IPS DF 6.9 (cell line): ENCODE data around the gene MAGI2.

ENCODE experiments used
- DNase-seq: peaks from one replicate; pipeline ENCODE4 v3.0.0-alpha.2; 2013; ENCODE audit warnings: low read depth, low spot score
- H3K27ac ChIP-seq: one replicate; pipeline ENCODE4 v1.5.1; 2013; ENCODE audit warnings: low read length, control low read depth
- H3K27me3 ChIP-seq: 2 replicates; pipeline ENCODE4 v1.6.1; 2013; ENCODE audit warnings: mild to moderate bottlenecking, low read length; ENCODE audit not compliant: control insufficient read depth, insufficient read depth
- H3K36me3 ChIP-seq: 2 replicates; pipeline ENCODE4 v1.6.1; 2013; ENCODE audit warnings: low read length; ENCODE audit not compliant: control insufficient read depth, insufficient read depth
- H3K4me1 ChIP-seq: 2 replicates; pipeline ENCODE4 v1.6.1; 2013; ENCODE audit warnings: low read length; ENCODE audit not compliant: control insufficient read depth, insufficient read depth
- H3K4me3 ChIP-seq: 2 replicates; pipeline ENCODE4 v1.5.1; 2013; ENCODE audit warnings: mild to moderate bottlenecking, low read length
- H3K9me3 ChIP-seq: 2 replicates; pipeline ENCODE4 v1.6.1; 2013; ENCODE audit warnings: low read length, inconsistent platforms; ENCODE audit not compliant: control insufficient read depth, insufficient read depth
- WGBS: extraction: QIAGEN DNeasy Blood & Tissue Kit; methylation state at CpG from one replicate; pipeline ENCODE4 v1.1.7; 2013; ENCODE audit warnings: mixed read lengths, missing lambda C conversion rate; ENCODE audit not compliant: insufficient read length, insufficient coverage; 5-methylcytosine and 5-hydroxymethylcytosine counted together

Gene MAGI2

GRCh38 chr7:79341902-79342301, 111.6 kb downstream of the MAGI2 start:
- Histone ChIP-seq H3K36me3 (no peaks in the 10 kb centered on the region), H3K27me3 (no peaks in the 10 kb centered on the region), H3K9me3 (no peaks in the 10 kb centered on the region), H3K27ac (no peak overlapping the region), H3K4me3 (no peak overlapping the region), H3K4me1 (no peaks in the 10 kb centered on the region)
- no CpG with 5 or more reads among the region's 5 CpGs for WGBS
- DNase-seq = no peak

GRCh38 chr7:79340212-79340611, 113.3 kb downstream of the MAGI2 start:
- DNase-seq = no peak
- no peak overlapping the region for H3K4me3 ChIP-seq

GRCh38 chr7:79339208-79339925, 114.1 kb downstream of the MAGI2 start:
- H3K36me3 ChIP-seq = no peaks in the 10 kb centered on the region
- no peaks in the 10 kb centered on the region for H3K9me3 ChIP-seq
- H3K4me3 ChIP-seq = no peak overlapping the region
- no peaks in the 10 kb centered on the region for H3K27me3 ChIP-seq
- DNase-seq = no peak
- no CpG with 5 or more reads among the region's 4 CpGs for WGBS
- H3K4me1 ChIP-seq = no peaks in the 10 kb centered on the region
- H3K27ac ChIP-seq = no peak overlapping the region

More at GRCh38 chr7:79340212-79340611, 113.3 kb downstream of the MAGI2 start:
- no peak overlapping the region for H3K27ac ChIP-seq
- no peaks in the 10 kb centered on the region for H3K27me3 ChIP-seq
- no peaks in the 10 kb centered on the region for H3K36me3 ChIP-seq
- no peaks in the 10 kb centered on the region for H3K4me1 ChIP-seq
- no peaks in the 10 kb centered on the region for H3K9me3 ChIP-seq

GRCh38 chr7:79337717-79338116, 115.8 kb downstream of the MAGI2 start:
- no peaks in the 10 kb centered on the region for H3K36me3 ChIP-seq
- H3K27me3 ChIP-seq = no peaks in the 10 kb centered on the region
- H3K4me3 ChIP-seq = no peak overlapping the region
- no peak for DNase-seq
- no peaks in the 10 kb centered on the region for H3K4me1 ChIP-seq
- no peaks in the 10 kb centered on the region for H3K9me3 ChIP-seq
- H3K27ac ChIP-seq = no peak overlapping the region
- no CpG with 5 or more reads among the region's 5 CpGs for WGBS

GRCh38 chr7:79334841-79335240, 118.6 kb downstream of the MAGI2 start:
- Histone ChIP-seq H3K9me3 (no peaks in the 10 kb centered on the region), H3K4me1 (no peaks in the 10 kb centered on the region), H3K4me3 (no peak overlapping the region), H3K27ac (no peak overlapping the region), H3K36me3 (no peaks in the 10 kb centered on the region), H3K27me3 (no peaks in the 10 kb centered on the region)
- no CpG with 5 or more reads among the region's 2 CpGs for WGBS
- DNase-seq = no peak

- Histone ChIP-seq H3K9me3 (no peaks in the 10 kb centered on the region), H3K4me1 (no peaks in the 10 kb centered on the region), H3K27me3 (no peaks in the 10 kb centered on the region), H3K4me3 (no peak overlapping the region), H3K36me3 (no peaks in the 10 kb centered on the region), H3K27ac (no peak overlapping the region)
- DNase-seq = no peak
Observed at GRCh38 chr7:79334334-79334733, 119.1 kb downstream of the MAGI2 start.

- no peak for DNase-seq
- H3K9me3 ChIP-seq = no peaks in the 10 kb centered on the region
- no peaks in the 10 kb centered on the region for H3K4me1 ChIP-seq
- no peak overlapping the region for H3K4me3 ChIP-seq
- no CpG with 5 or more reads among the region's 2 CpGs for WGBS
- no peaks in the 10 kb centered on the region for H3K36me3 ChIP-seq
- no peaks in the 10 kb centered on the region for H3K27me3 ChIP-seq
- H3K27ac ChIP-seq = no peak overlapping the region
Observed at GRCh38 chr7:79332091-79332490, 121.4 kb downstream of the MAGI2 start.

- Histone ChIP-seq H3K4me3 (no peak overlapping the region), H3K4me1 (no peaks in the 10 kb centered on the region), H3K27ac (no peak overlapping the region), H3K36me3 (no peaks in the 10 kb centered on the region), H3K27me3 (no peaks in the 10 kb centered on the region), H3K9me3 (no peaks in the 10 kb centered on the region)
- WGBS = no CpG with 5 or more reads among the region's 4 CpGs
- DNase-seq = no peak
Observed at GRCh38 chr7:79329464-79329863, 124.0 kb downstream of the MAGI2 start.

- no peaks in the 10 kb centered on the region for H3K27me3 ChIP-seq
- no peak overlapping the region for H3K27ac ChIP-seq
- no peaks in the 10 kb centered on the region for H3K9me3 ChIP-seq
- WGBS = no CpG with 5 or more reads among the region's 2 CpGs
- no peaks in the 10 kb centered on the region for H3K36me3 ChIP-seq
- H3K4me3 ChIP-seq = no peak overlapping the region
- peaks cover 3% of the 10 kb centered on the region; the same call in 1 of the 2 replicates for H3K4me1 ChIP-seq
- DNase-seq = no peak
Observed at GRCh38 chr7:79320741-79321473, 132.6 kb downstream of the MAGI2 start.

GRCh38 chr7:79319369-79319768, 134.1 kb downstream of the MAGI2 start:
- DNase-seq = no peak
- Histone ChIP-seq H3K4me1 (peaks cover 3% of the 10 kb centered on the region; the same call in 1 of the 2 replicates), H3K9me3 (no peaks in the 10 kb centered on the region), H3K27ac (no peak overlapping the region), H3K4me3 (no peak overlapping the region), H3K27me3 (no peaks in the 10 kb centered on the region), H3K36me3 (no peaks in the 10 kb centered on the region)
- no CpG with 5 or more reads among the region's 1 CpG for WGBS

GRCh38 chr7:79317728-79318127, 135.7 kb downstream of the MAGI2 start:
- DNase-seq = no peak
- H3K9me3 ChIP-seq = no peaks in the 10 kb centered on the region
- H3K27ac ChIP-seq = no peak overlapping the region

More at GRCh38 chr7:79317728-79318127, 135.7 kb downstream of the MAGI2 start:
- WGBS = no CpG with 5 or more reads among the region's 2 CpGs
- Histone ChIP-seq H3K36me3 (no peaks in the 10 kb centered on the region), H3K4me1 (peaks cover 3% of the 10 kb centered on the region; the same call in 1 of the 2 replicates), H3K27me3 (no peaks in the 10 kb centered on the region), H3K4me3 (no peak overlapping the region)
